H1 (cell line): Measurements from ENCODE around the gene GAPDH. TPM values are rescaled to one million over a fixed set of nuclear protein-coding genes. Genes with fewer than 3 reads are reported as not detected.

ENCODE experiments used
- CTCF ChIA-PET: fragments of 300-600 bp; sonication (Branson Sonifier 250); formaldehyde crosslinking; loops from one replicate; lab custom pipeline; 2021; ENCODE audit not compliant: partially characterized antibody; lab: Charles Lee
- POLR2A ChIA-PET: fragments of 300-600 bp; sonication (Branson Sonifier 250); formaldehyde crosslinking; loops from one replicate; lab custom pipeline; 2021; ENCODE audit warnings: inconsistent platforms; ENCODE audit not compliant: partially characterized antibody; lab: Charles Lee
- DNase-seq, 2 experiments: peaks; one replicate each; pipeline versions ENCODE4 v3.0.0 to v3.0.0-alpha.2; 2010 to 2022; ENCODE audit warnings: low spot score in 2 of 2, low read depth in 1 of 2, mixed read lengths in 1 of 2
- FAIRE-seq: peaks from 2 replicates; lab custom pipeline; 2011; peaks lifted over from hg19 to GRCh38; lab: Jason Lieb, UNC
- H2AFZ ChIP-seq: 2 replicates; pipeline ENCODE4 v1.8.1; 2012; ENCODE audit warnings: low read length, inconsistent platforms
- H2AK5ac ChIP-seq: 2 replicates; pipeline ENCODE4 v1.6.1; 2013; ENCODE audit warnings: low read depth, low read length
- H2BK120ac ChIP-seq: replicated peaks from 2 replicates; pipeline ENCODE3; 2013; ENCODE audit warnings: low read depth, low read length, inconsistent platforms
- H2BK12ac ChIP-seq: 2 replicates; pipeline ENCODE4 v1.6.1; 2013; ENCODE audit warnings: low read depth, low read length
- H2BK15ac ChIP-seq: 2 replicates; pipeline ENCODE4 v1.6.1; 2013; ENCODE audit warnings: low read length
- H2BK20ac ChIP-seq: 2 replicates; pipeline ENCODE4 v1.6.1; 2013; ENCODE audit warnings: low read length
- H2BK5ac ChIP-seq: 2 replicates; pipeline ENCODE4 v1.6.1; 2013; ENCODE audit warnings: low read depth, low read length
- H3K14ac ChIP-seq: 2 replicates; pipeline ENCODE4 v1.6.1; 2013; ENCODE audit warnings: inconsistent platforms; ENCODE audit not compliant: insufficient read length
- H3K18ac ChIP-seq: 2 replicates; pipeline ENCODE4 v1.6.1; 2013; ENCODE audit warnings: low read length; ENCODE audit errors: extremely low read depth
- H3K23ac ChIP-seq: 2 replicates; pipeline ENCODE4 v1.6.1; 2013; ENCODE audit warnings: inconsistent platforms; ENCODE audit not compliant: insufficient read length
- H3K23me2 ChIP-seq: 2 replicates; pipeline ENCODE4 v1.6.1; 2013; ENCODE audit warnings: low read depth, low read length
- H3K27ac ChIP-seq: 2 replicates; pipeline ENCODE4 v1.6.1; 2011; ENCODE audit warnings: low read depth, low read length, inconsistent platforms
- H3K27me3 ChIP-seq, 4 experiments: replicated peaks in 1 of 4; 1 replicate in 1 of 4; 2 replicates in 3 of 4; pipeline versions ENCODE4 v1.6.1 to v1.8.1; 2011 to 2013; ENCODE audit warnings: low read length in 3 of 4, mild to moderate bottlenecking in 3 of 4, inconsistent platforms in 2 of 4, mixed read lengths in 2 of 4, moderate library complexity in 1 of 4; ENCODE audit not compliant: control insufficient read depth in 3 of 4, insufficient read depth in 3 of 4; ENCODE audit errors: extremely low read depth in 1 of 4
- H3K36me3 ChIP-seq, 4 experiments: 2 replicates each; pipeline versions ENCODE4 v1.6.1 to v1.8.1; 2011 to 2013; ENCODE audit warnings: mild to moderate bottlenecking in 4 of 4, low read length in 3 of 4, moderate library complexity in 2 of 4, control low read depth in 1 of 4, inconsistent platforms in 1 of 4; ENCODE audit not compliant: insufficient read depth in 4 of 4, control insufficient read depth in 2 of 4
- H3K4ac ChIP-seq: replicated peaks from 2 replicates; pipeline ENCODE3; 2013; ENCODE audit warnings: low read length, low read depth, mixed read lengths, inconsistent platforms; ENCODE audit not compliant: insufficient read length
- H3K4me1 ChIP-seq, 4 experiments: replicated peaks in 1 of 4; 1 replicate in 1 of 4; 2 replicates in 3 of 4; pipeline versions ENCODE4 v1.6.1 to v1.8.1; 2011 to 2013; ENCODE audit warnings: low read length in 3 of 4, inconsistent platforms in 2 of 4, mixed read lengths in 1 of 4; ENCODE audit not compliant: insufficient read depth in 4 of 4, control insufficient read depth in 3 of 4
- H3K4me2 ChIP-seq, 2 experiments: 2 replicates each; pipeline versions ENCODE4 v1.6.1 to v1.8.1; 2011 to 2013; ENCODE audit warnings: low read depth in 2 of 2, low read length in 2 of 2, control low read depth in 1 of 2, inconsistent platforms in 1 of 2, mild to moderate bottlenecking in 1 of 2; ENCODE audit not compliant: insufficient read depth in 1 of 2
- H3K4me3 ChIP-seq, 4 experiments: fragments of 200-600, 300-600 bp in 1 of 4; sonication (generic), shearing (Covaris generic), sonication (Bioruptor Twin) in 1 of 4; 2 replicates each; pipeline versions ENCODE4 v1.5.1 to v1.8.1; 2011 to 2016; ENCODE audit warnings: low read length in 4 of 4, low read depth in 3 of 4, control low read depth in 2 of 4, inconsistent platforms in 2 of 4, mild to moderate bottlenecking in 2 of 4, mixed read lengths in 1 of 4, moderate library complexity in 1 of 4; ENCODE audit not compliant: insufficient read depth in 2 of 4; ENCODE audit errors: extremely low read depth in 1 of 4
- H3K56ac ChIP-seq: replicated peaks from 2 replicates; pipeline ENCODE3; 2013; ENCODE audit warnings: low read depth, mild to moderate bottlenecking, mixed read lengths, low read length, inconsistent platforms; ENCODE audit not compliant: insufficient read length
- H3K79me1 ChIP-seq: 2 replicates; pipeline ENCODE4 v1.6.1; 2013; ENCODE audit warnings: low read depth, low read length, control low read depth
- H3K79me2 ChIP-seq, 2 experiments: 2 replicates each; pipeline versions ENCODE4 v1.6.1 to v1.8.1; 2012 to 2013; ENCODE audit warnings: low read length in 2 of 2, mild to moderate bottlenecking in 2 of 2, inconsistent platforms in 1 of 2; ENCODE audit not compliant: insufficient read depth in 2 of 2, control insufficient read depth in 1 of 2
- H3K9ac ChIP-seq, 4 experiments: replicated peaks in 1 of 4; 1 replicate in 1 of 4; 2 replicates in 3 of 4; pipeline versions ENCODE4 v1.6.1 to v1.8.1; 2011 to 2013; ENCODE audit warnings: low read depth in 3 of 4, low read length in 3 of 4, control low read depth in 2 of 4, mild to moderate bottlenecking in 2 of 4, moderate library complexity in 2 of 4, inconsistent platforms in 1 of 4; ENCODE audit errors: extremely low read depth in 1 of 4
- H3K9me3 ChIP-seq, 2 experiments: 2 replicates each; pipeline versions ENCODE4 v1.6.1 to v1.8.1; 2012 to 2013; ENCODE audit warnings: mild to moderate bottlenecking in 2 of 2, moderate library complexity in 2 of 2, control low read depth in 1 of 2, inconsistent platforms in 1 of 2, low read depth in 1 of 2, low read length in 1 of 2, mixed read lengths in 1 of 2; ENCODE audit not compliant: insufficient read depth in 2 of 2
- H4K20me1 ChIP-seq, 2 experiments: replicated peaks in 1 of 2; 2 replicates each; pipeline versions ENCODE3 to v1.8.1; 2011 to 2013; ENCODE audit warnings: inconsistent platforms in 2 of 2, low read length in 2 of 2, mild to moderate bottlenecking in 1 of 2; ENCODE audit not compliant: insufficient read depth in 2 of 2, control insufficient read depth in 1 of 2
- H4K5ac ChIP-seq: 2 replicates; pipeline ENCODE4 v1.6.1; 2013; ENCODE audit warnings: low read length, low read depth, mixed read lengths, inconsistent platforms; ENCODE audit not compliant: insufficient read length
- H4K8ac ChIP-seq: 2 replicates; pipeline ENCODE4 v1.8.0; 2013; ENCODE audit warnings: mild to moderate bottlenecking, moderate library complexity, low read length, inconsistent platforms; ENCODE audit not compliant: insufficient read depth; ENCODE audit errors: extremely low read depth
- H4K91ac ChIP-seq: replicated peaks from 2 replicates; pipeline ENCODE3; 2013; ENCODE audit warnings: low read length, mixed read lengths, inconsistent platforms; ENCODE audit not compliant: insufficient read length
- CBX5 ChIP-seq: fragments of 300-800, 300-1000 bp; sonication (generic); IDR thresholded peaks from 2 replicates; pipeline ENCODE4 v1.7.1; 2016; ENCODE audit warnings: antibody characterized with exemption, low read length, low read depth
- CHD1 ChIP-seq: IDR thresholded peaks from 2 replicates; pipeline ENCODE4 v1.6.1; 2012; ENCODE audit warnings: low read depth, low read length, improper control_type of control experiment
- FOSL1 ChIP-seq: IDR thresholded peaks from 2 replicates; pipeline ENCODE4 v1.6.1; 2011; ENCODE audit warnings: mild to moderate bottlenecking, low read depth, low read length, moderate library complexity; ENCODE audit not compliant: insufficient read depth
- NRF1 ChIP-seq: IDR thresholded peaks from 2 replicates; pipeline ENCODE4 v1.6.1; 2011; ENCODE audit warnings: mild to moderate bottlenecking, low read depth, low read length, improper control_type of control experiment
- RNF2 ChIP-seq: fragments of 200-900, 300-1000 bp; sonication (generic); IDR thresholded peaks from 2 replicates; pipeline ENCODE4 v1.7.1; 2016; ENCODE audit warnings: borderline replicate concordance, low read depth, mild to moderate bottlenecking, antibody characterized with exemption, low read length; ENCODE audit not compliant: poor library complexity, severe bottlenecking; ENCODE audit errors: missing control alignments
- RXRA ChIP-seq: IDR thresholded peaks from 2 replicates; pipeline ENCODE4 v1.6.1; 2011; ENCODE audit warnings: low read depth, mild to moderate bottlenecking, low read length, moderate library complexity; ENCODE audit not compliant: insufficient read depth
- WGBS, 2 experiments: shearing (Covaris generic) in 1 of 2; methylation state at CpG; one replicate each; pipeline versions ENCODE4 v1.1.6 to v1.1.7; 2013 to 2015; ENCODE audit warnings: low lambda C conversion rate in 2 of 2, mixed read lengths in 2 of 2, inconsistent platforms in 1 of 2, low coverage in 1 of 2, missing lambda C conversion rate in 1 of 2; ENCODE audit not compliant: insufficient replicate concordance in 2 of 2, insufficient coverage in 1 of 2, insufficient read length in 1 of 2; ENCODE audit errors: extremely low coverage in 1 of 2, missing lambda C conversion rate in 1 of 2; 5-methylcytosine and 5-hydroxymethylcytosine counted together
- polyA plus RNA-seq, 7 experiments: library from polyadenylated mRNA; depleted of rRNA in 3 of 7; stranded (reverse) in 5 of 7; unstranded in 2 of 7; fragments of >200 nt in 5 of 7; fragments of 200-250 nt in 2 of 7; gene quantifications; 1 replicate in 5 of 7; 2 replicates in 1 of 7; 4 replicates in 1 of 7; pipeline versions ENCODE4 v1.2.1 to v1.2.3, GENCODE V29; 2011 to 2013; ENCODE audit warnings: missing spikeins in 2 of 7, mixed read lengths in 2 of 7
- total RNA-seq: library from RNA; stranded (reverse); fragmentation: NEBNext Ultra II Directional; extraction: Animal tissue kit (Norgen Biotek cat#: 25700); gene quantifications from 2 replicates; pipeline ENCODE4 v1.2.1, GENCODE V29; 2021
- TF ChIP-seq, protein P1 (sequence below): IDR thresholded peaks from 2 replicates; pipeline ENCODE4 v1.6.1; 2011; ENCODE audit warnings: low read length, improper control_type of control experiment
- TF ChIP-seq, protein P2 (sequence below): IDR thresholded peaks from 2 replicates; pipeline ENCODE4 v1.6.1; 2011; ENCODE audit warnings: low read depth, mild to moderate bottlenecking, low read length; ENCODE audit not compliant: insufficient read depth

Gene GAPDH
- total and polyA plus RNA-seq, 2 of the 8 experiments (the other 6 are each of a cell fraction or from before 2014, with no cell fraction given), result 5,175 to 15,878 TPM

DNA sequence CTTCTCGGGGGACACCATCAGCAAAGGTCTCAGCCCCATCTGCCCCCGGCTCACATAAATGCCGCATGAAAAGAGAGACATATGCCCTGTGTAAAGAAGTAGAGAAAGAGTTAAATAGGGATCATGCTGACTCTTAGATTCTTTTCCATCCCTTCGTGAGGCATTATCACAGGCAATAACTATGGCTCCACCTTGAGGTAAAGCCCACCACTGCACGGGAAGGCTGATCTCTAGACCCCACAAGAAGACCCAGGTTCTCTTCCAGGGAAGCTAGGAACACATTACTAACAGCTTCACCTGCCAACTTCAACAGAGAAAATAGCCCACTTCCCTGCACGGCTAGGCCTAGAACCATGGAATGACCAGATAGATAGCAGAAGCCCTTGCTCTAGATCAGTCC is 47.9 kb downstream of the GAPDH start:
- 98% methylated on average over 6 of the region's 6 CpGs; no CpG with 5 or more reads in 1 of the 2 experiments for WGBS, 2 experiments
- Histone ChIP-seq H4K20me1 (peaks cover 5 to 7% of the 10 kb centered on the region in 2 experiments), H3K79me2 (no peaks in the 10 kb centered on the region), H3K9me3 (no peaks in the 10 kb centered on the region), H3K4me1 (no peaks in the 10 kb centered on the region), H4K91ac (no peak overlapping the region), H2BK5ac (no peak overlapping the region), H3K9ac (no peak overlapping the region), H2AFZ (no peak overlapping the region), H2BK20ac (no peak overlapping the region), H3K27ac (no peak overlapping the region; the same call in 1 of the 2 replicates), H3K14ac (no peak overlapping the region), H3K23ac (no peak overlapping the region), H3K4me3 (no peak overlapping the region), H3K36me3 (peaks cover 48 to 93% (median 74%) of the 10 kb centered on the region in 4 experiments), H2BK15ac (no peak overlapping the region), H4K8ac (no peak overlapping the region), H3K79me1 (no peaks in the 10 kb centered on the region), H3K4me2 (no peak overlapping the region), H3K56ac (no peak overlapping the region), H2BK12ac (no peak overlapping the region), H3K18ac (no peak overlapping the region), H2BK120ac (no peak overlapping the region), H3K4ac (no peak overlapping the region), H3K27me3 (no peaks in the 10 kb centered on the region), H2AK5ac (no peak overlapping the region), H4K5ac (no peak overlapping the region), H3K23me2 (no peaks in the 10 kb centered on the region)
- DNase-seq (no peak), FAIRE-seq (no peak)
- POLR2A ChIA-PET, result interaction anchor here (1.1 to 18.0 kb wide), 7 partner anchors 10 to 48 kb away, joined by 3 to 225 read pairs (median 5); partner anchors contain the start of gene GAPDH
- CTCF ChIA-PET, result interaction anchor here (0.7 to 4.2 kb wide), 9 partner anchors 9 to 44 kb away, joined by 3 to 35 read pairs (median 4); partner anchors contain the start of gene NOP2
- TF ChIP-seq CHD1, result no peak
- TF ChIP-seq, protein P1, sequence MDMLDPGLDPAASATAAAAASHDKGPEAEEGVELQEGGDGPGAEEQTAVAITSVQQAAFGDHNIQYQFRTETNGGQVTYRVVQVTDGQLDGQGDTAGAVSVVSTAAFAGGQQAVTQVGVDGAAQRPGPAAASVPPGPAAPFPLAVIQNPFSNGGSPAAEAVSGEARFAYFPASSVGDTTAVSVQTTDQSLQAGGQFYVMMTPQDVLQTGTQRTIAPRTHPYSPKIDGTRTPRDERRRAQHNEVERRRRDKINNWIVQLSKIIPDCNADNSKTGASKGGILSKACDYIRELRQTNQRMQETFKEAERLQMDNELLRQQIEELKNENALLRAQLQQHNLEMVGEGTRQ, result no peak
- TF ChIP-seq RXRA, result no peak
- TF ChIP-seq, protein P2, sequence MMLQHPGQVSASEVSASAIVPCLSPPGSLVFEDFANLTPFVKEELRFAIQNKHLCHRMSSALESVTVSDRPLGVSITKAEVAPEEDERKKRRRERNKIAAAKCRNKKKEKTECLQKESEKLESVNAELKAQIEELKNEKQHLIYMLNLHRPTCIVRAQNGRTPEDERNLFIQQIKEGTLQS, result no peak
- TF ChIP-seq RNF2, result no peak
- TF ChIP-seq NRF1, result no peak
- TF ChIP-seq CBX5, result no peak
- TF ChIP-seq FOSL1, result no peak
